ENCODE data around the gene YY1AP1.
"Not testable (repeated sequence)": the region's sequence is repeated elsewhere in the genome, so short reads cannot be mapped to it uniquely, and the experiment has no call there.

The YY1AP1 gene

GRCh38 chr1:155703216-155703615 lies 14.6 kb upstream of the YY1AP1 start:
- H3K36me3 ChIP-seq (ENCODE audit: control insufficient read depth, insufficient read depth, low read length): no peaks in the 10 kb centered on the region
- DNase-seq (ENCODE audit: extremely low read depth, insufficient read length): no peak
- TF ChIP-seq CTCF (IDR thresholded peaks at IDR 0.05; ENCODE audit: insufficient read depth, low read length, poor library complexity, severe bottlenecking): no peak
- H3K4me3 ChIP-seq (replicated peaks; ENCODE audit: low read depth, low read length): no peak overlapping the region
- no peaks in the 10 kb centered on the region for H3K27me3 ChIP-seq (replicated peaks; ENCODE audit: control insufficient read depth, insufficient read depth, low read length)

- not testable (repeated sequence) for DNase-seq (ENCODE audit: extremely low read depth, insufficient read length); H3K4me3 ChIP-seq (replicated peaks; ENCODE audit: low read depth, low read length); H3K36me3 ChIP-seq (ENCODE audit: control insufficient read depth, insufficient read depth, low read length); H3K27me3 ChIP-seq (replicated peaks; ENCODE audit: control insufficient read depth, insufficient read depth, low read length)
Measured at GRCh38 chr1:155701675-155702074, 13.1 kb upstream of the YY1AP1 start.

- not testable (repeated sequence) for H3K4me3 ChIP-seq (replicated peaks; ENCODE audit: low read depth, low read length); H3K36me3 ChIP-seq (ENCODE audit: control insufficient read depth, insufficient read depth, low read length); H3K27me3 ChIP-seq (replicated peaks; ENCODE audit: control insufficient read depth, insufficient read depth, low read length); DNase-seq (ENCODE audit: extremely low read depth, insufficient read length)
Measured at GRCh38 chr1:155699062-155699461, 10.5 kb upstream of the YY1AP1 start.

GRCh38 chr1:155698382-155699038 lies 9.9 kb upstream of the YY1AP1 start:
- no peak for TF ChIP-seq CTCF (IDR thresholded peaks at IDR 0.05; ENCODE audit: insufficient read depth, low read length, poor library complexity, severe bottlenecking)
- H3K27me3 ChIP-seq (replicated peaks; ENCODE audit: control insufficient read depth, insufficient read depth, low read length): no peaks in the 10 kb centered on the region
- H3K4me3 ChIP-seq (replicated peaks; ENCODE audit: low read depth, low read length): no peak overlapping the region
- DNase-seq (ENCODE audit: extremely low read depth, insufficient read length): no peak
- H3K36me3 ChIP-seq (ENCODE audit: control insufficient read depth, insufficient read depth, low read length): peaks cover 4% of the 10 kb centered on the region; the same call in 1 of the 2 replicates

- not testable (repeated sequence) for H3K36me3 ChIP-seq (ENCODE audit: control insufficient read depth, insufficient read depth, low read length); H3K4me3 ChIP-seq (replicated peaks; ENCODE audit: low read depth, low read length); DNase-seq (ENCODE audit: extremely low read depth, insufficient read length); H3K27me3 ChIP-seq (replicated peaks; ENCODE audit: control insufficient read depth, insufficient read depth, low read length)
Measured at GRCh38 chr1:155697616-155698015, 9.0 kb upstream of the YY1AP1 start.

GRCh38 chr1:155697046-155697445 lies 8.5 kb upstream of the YY1AP1 start:
- Histone ChIP-seq H3K27me3 (replicated peaks; ENCODE audit: control insufficient read depth, insufficient read depth, low read length) (no peaks in the 10 kb centered on the region), H3K36me3 (ENCODE audit: control insufficient read depth, insufficient read depth, low read length) (peaks cover 5% of the 10 kb centered on the region), H3K4me3 (replicated peaks; ENCODE audit: low read depth, low read length) (no peak overlapping the region)
- no peak for DNase-seq (ENCODE audit: extremely low read depth, insufficient read length)
- no peak for TF ChIP-seq CTCF (IDR thresholded peaks at IDR 0.05; ENCODE audit: insufficient read depth, low read length, poor library complexity, severe bottlenecking)

GRCh38 chr1:155696524-155696923 lies 8.0 kb upstream of the YY1AP1 start:
- Histone ChIP-seq H3K27me3 (replicated peaks; ENCODE audit: control insufficient read depth, insufficient read depth, low read length) (no peaks in the 10 kb centered on the region), H3K36me3 (ENCODE audit: control insufficient read depth, insufficient read depth, low read length) (peaks cover 7% of the 10 kb centered on the region), H3K4me3 (replicated peaks; ENCODE audit: low read depth, low read length) (no peak overlapping the region)
- no peak for DNase-seq (ENCODE audit: extremely low read depth, insufficient read length)
- TF ChIP-seq CTCF (IDR thresholded peaks at IDR 0.05; ENCODE audit: insufficient read depth, low read length, poor library complexity, severe bottlenecking): no peak

Measured in GM06990 (cell line).